Measurements from ENCODE around the gene CEPT1. TPM values are rescaled to one million over a fixed set of nuclear protein-coding genes. Genes with fewer than 3 reads are reported as not detected.

CEPT1 gene
- total RNA-seq, 1 donor from 2014 or later, result 58.9 TPM

GRCh38 chr1:111101854-111102642 is 38.0 kb upstream of the CEPT1 start:
- Mint-ChIP-seq H3K36me3 (no peaks in the 10 kb centered on the region), H3K4me3 (no peak overlapping the region), H3K27me3 (ENCODE audit: insufficient read depth, low read depth) (peaks cover 2% of the 10 kb centered on the region), H3K27ac (no peak overlapping the region), H3K9me3 (peaks cover 22% of the 10 kb centered on the region), H3K4me1 (no peaks in the 10 kb centered on the region)
- no peaks in the 10 kb centered on the region for H3K4me1 ChIP-seq
- H3K27me3 ChIP-seq, result no peaks in the 10 kb centered on the region
- H3K9me3 ChIP-seq (ENCODE audit: low read depth), result peaks cover 4% of the 10 kb centered on the region
- no peak for DNase-seq (ENCODE audit: low spot score)
- no peaks in the 10 kb centered on the region for H3F3A ChIP-seq (ENCODE audit: low read depth)
- no peak overlapping the region for H2AFZ ChIP-seq (replicated peaks)
- H3K36me3 ChIP-seq, result no peaks in the 10 kb centered on the region
- no peak for TF ChIP-seq CTCF (IDR thresholded peaks at IDR 0.05)
- no peak for TF ChIP-seq EZH2phosphoT487 (IDR thresholded peaks at IDR 0.05)
- no peak overlapping the region for H3K27ac ChIP-seq
- H3K79me2 ChIP-seq (ENCODE audit: low read depth), result no peaks in the 10 kb centered on the region
- H3K4me2 ChIP-seq, result no peak overlapping the region
- H4K20me1 ChIP-seq (ENCODE audit: low read depth), result no peaks in the 10 kb centered on the region
- H3K4me3 ChIP-seq, result no peak overlapping the region
- H3K9ac ChIP-seq, result no peak overlapping the region

DNA sequence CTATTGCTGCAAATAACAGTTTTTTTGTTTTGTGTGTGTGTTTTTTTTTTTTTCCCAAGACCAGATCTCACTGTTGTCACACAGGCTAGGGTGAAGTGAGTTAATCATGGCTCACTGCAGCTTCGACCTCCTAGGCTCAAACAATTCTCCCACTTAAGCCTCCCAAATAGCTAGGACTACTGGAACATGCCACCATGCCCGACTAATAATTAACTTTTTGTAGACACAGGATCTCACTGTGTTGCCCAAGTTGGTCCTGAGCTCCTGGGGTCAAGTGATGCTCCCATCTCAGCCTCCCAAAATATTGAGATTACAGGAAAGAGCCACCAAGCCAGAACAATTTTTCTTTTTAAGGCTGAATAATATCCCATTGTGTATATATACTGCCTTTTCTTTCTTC is 35.0 kb upstream of the CEPT1 start:
- Histone ChIP-seq H3K27me3 (no peaks in the 10 kb centered on the region), H3K4me2 (no peak overlapping the region), H3K4me3 (no peak overlapping the region), H3K27ac (no peak overlapping the region), H3F3A (ENCODE audit: low read depth) (no peaks in the 10 kb centered on the region), H3K36me3 (no peaks in the 10 kb centered on the region), H3K79me2 (ENCODE audit: low read depth) (no peaks in the 10 kb centered on the region), H2AFZ (replicated peaks) (no peak overlapping the region), H3K9ac (no peak overlapping the region), H3K9me3 (ENCODE audit: low read depth) (peaks cover 4% of the 10 kb centered on the region), H3K4me1 (no peaks in the 10 kb centered on the region), H4K20me1 (ENCODE audit: low read depth) (no peaks in the 10 kb centered on the region)
- Mint-ChIP-seq H3K9me3 (peaks cover 11% of the 10 kb centered on the region), H3K36me3 (no peaks in the 10 kb centered on the region), H3K4me3 (no peak overlapping the region), H3K4me1 (no peaks in the 10 kb centered on the region), H3K27ac (no peak overlapping the region), H3K27me3 (ENCODE audit: insufficient read depth, low read depth) (no peaks in the 10 kb centered on the region)
- TF ChIP-seq CTCF (IDR thresholded peaks at IDR 0.05) (no peak), EZH2phosphoT487 (IDR thresholded peaks at IDR 0.05) (no peak), EZH2 (IDR thresholded peaks at IDR 0.05) (no peak)
- no peak for DNase-seq (ENCODE audit: low spot score)

- H3K27me3 Mint-ChIP-seq (ENCODE audit: insufficient read depth, low read depth), result no peaks in the 10 kb centered on the region
- no peaks in the 10 kb centered on the region for H3K9me3 Mint-ChIP-seq
- H3K9ac ChIP-seq, result no peak overlapping the region
- no peak overlapping the region for H3K4me3 ChIP-seq
- H3F3A ChIP-seq (ENCODE audit: low read depth), result no peaks in the 10 kb centered on the region
- H3K4me2 ChIP-seq, result no peak overlapping the region
- no peak for TF ChIP-seq CTCF (IDR thresholded peaks at IDR 0.05)
- TF ChIP-seq EZH2phosphoT487 (IDR thresholded peaks at IDR 0.05), result no peak
- no peak for TF ChIP-seq EZH2 (IDR thresholded peaks at IDR 0.05)
- H3K36me3 ChIP-seq, result no peaks in the 10 kb centered on the region
- no peaks in the 10 kb centered on the region for H3K79me2 ChIP-seq (ENCODE audit: low read depth)
- peaks cover 6% of the 10 kb centered on the region for H3K36me3 Mint-ChIP-seq
- no peaks in the 10 kb centered on the region for H3K4me1 Mint-ChIP-seq
- no peaks in the 10 kb centered on the region for H4K20me1 ChIP-seq (ENCODE audit: low read depth)
- H3K27me3 ChIP-seq, result no peaks in the 10 kb centered on the region
- no peaks in the 10 kb centered on the region for H3K9me3 ChIP-seq (ENCODE audit: low read depth)
- H3K4me3 Mint-ChIP-seq, result no peak overlapping the region
- no peak overlapping the region for H2AFZ ChIP-seq (replicated peaks)
- no peak overlapping the region for H3K27ac ChIP-seq
- no peak for DNase-seq (ENCODE audit: low spot score)
- H3K27ac Mint-ChIP-seq, result no peak overlapping the region
- no peaks in the 10 kb centered on the region for H3K4me1 ChIP-seq
Measured at GRCh38 chr1:111110197-111110899, 29.7 kb upstream of the CEPT1 start.
